B cell (primary cell): ENCODE results near the gene WDR46. TPM values are rescaled to one million over a fixed set of nuclear protein-coding genes. Genes with fewer than 3 reads are reported as not detected.
A peak's percentile ranks its signal among the peaks of the same experiment; 100 is the strongest.

ENCODE experiments used
- ATAC-seq: fragments of 200-7000 bp; cut with Tn5 transposase; one replicate; pipeline ENCODE4 v1.10.0; 2021; ENCODE audit warnings: low read depth, mild to moderate bottlenecking, moderate number of reproducible peaks, moderate library complexity
- CTCF ChIA-PET: fragments of 350-600 bp; sonication (Branson Sonifier 250); formaldehyde crosslinking; loops from one replicate; lab custom pipeline; 2021; ENCODE audit warnings: antibody characterized with exemption, inconsistent platforms; lab: Charles Lee
- POLR2A ChIA-PET: fragments of 350-600 bp; sonication (Branson Sonifier 250); formaldehyde crosslinking; loops from one replicate; lab custom pipeline; 2021; ENCODE audit warnings: antibody characterized with exemption; lab: Charles Lee
- DNase-seq: peaks from one replicate; pipeline ENCODE4 v3.0.0; 2013
- H2AFZ ChIP-seq: 2 replicates; pipeline ENCODE4 v1.6.1; 2012; ENCODE audit warnings: mild to moderate bottlenecking, low read depth, low read length; ENCODE audit not compliant: insufficient read depth, poor library complexity, severe bottlenecking
- H3K27ac ChIP-seq, 2 donors: 1 replicate in 1 of 2; 2 replicates in 1 of 2; pipeline ENCODE4 v1.5.1; 2012 to 2013; ENCODE audit warnings: low read length in 2 of 2, mild to moderate bottlenecking in 2 of 2, moderate library complexity in 1 of 2
- H3K27me3 ChIP-seq, 4 experiments: fragments of 200-600 bp in 1 of 4; sonication (generic) in 1 of 4; replicated peaks in 1 of 4; 1 replicate in 2 of 4; 2 replicates in 2 of 4; pipeline versions ENCODE4 v1.6.1 to v1.7.0; 2013 to 2016; ENCODE audit warnings: low read length in 3 of 4, mild to moderate bottlenecking in 2 of 4, mixed read lengths in 1 of 4, moderate library complexity in 1 of 4; ENCODE audit not compliant: insufficient read depth in 4 of 4, control insufficient read depth in 3 of 4; ENCODE audit errors: control extremely low read depth in 1 of 4
- H3K36me3 ChIP-seq, 2 experiments: replicated peaks in 1 of 2; 1 replicate in 1 of 2; 2 replicates in 1 of 2; pipeline versions ENCODE4 v1.6.1 to v1.7.1; 2013; ENCODE audit warnings: low read length in 1 of 2; ENCODE audit not compliant: insufficient read depth in 2 of 2, control insufficient read depth in 1 of 2; ENCODE audit errors: control extremely low read depth in 1 of 2, extremely low read depth in 1 of 2
- H3K4me1 ChIP-seq, 2 donors: fragments of 200-600 bp in 1 of 2; sonication (generic) in 1 of 2; 1 replicate in 1 of 2; 2 replicates in 1 of 2; pipeline versions ENCODE4 v1.5.1 to v1.6.1; 2013 to 2017; ENCODE audit warnings: low read length in 2 of 2; ENCODE audit not compliant: control insufficient read depth in 2 of 2, insufficient read depth in 2 of 2
- H3K4me2 ChIP-seq: replicated peaks from 2 replicates; pipeline ENCODE3; 2012; ENCODE audit warnings: mild to moderate bottlenecking, low read depth, low read length; ENCODE audit not compliant: poor library complexity, severe bottlenecking
- H3K4me3 ChIP-seq, 5 experiments: fragments of 200-600 bp in 1 of 5; sonication (generic) in 1 of 5; 1 replicate in 3 of 5; 2 replicates in 2 of 5; pipeline versions ENCODE4 v1.5.1 to v1.7.0; 2011 to 2016; ENCODE audit warnings: low read length in 4 of 5, mild to moderate bottlenecking in 4 of 5, low read depth in 2 of 5, control low read depth in 1 of 5, moderate library complexity in 1 of 5; ENCODE audit not compliant: insufficient read depth in 1 of 5; ENCODE audit errors: control extremely low read depth in 1 of 5, extremely low read depth in 1 of 5
- H3K79me2 ChIP-seq: fragments of 200-600 bp; sonication (generic); one replicate; pipeline ENCODE4 v1.6.0; 2016; ENCODE audit warnings: low read length; ENCODE audit not compliant: control insufficient read depth, insufficient read depth
- H3K9ac ChIP-seq: fragments of 200-600 bp; sonication (generic); 2 replicates; pipeline ENCODE4 v1.6.1; 2017; ENCODE audit warnings: mild to moderate bottlenecking, low read length, moderate library complexity
- H3K9me3 ChIP-seq, 3 donors: one replicate each; pipeline versions ENCODE4 v1.6.1 to v1.7.1; 2013; ENCODE audit warnings: low read length in 2 of 3; ENCODE audit not compliant: control insufficient read depth in 2 of 3, insufficient read depth in 1 of 3; ENCODE audit errors: control extremely low read depth in 1 of 3
- H4K20me1 ChIP-seq: 2 replicates; pipeline ENCODE4 v1.6.0; 2012; ENCODE audit warnings: mild to moderate bottlenecking, low read length; ENCODE audit not compliant: insufficient read depth, control insufficient read depth, poor library complexity, severe bottlenecking
- H3K27ac Mint-ChIP-seq: one replicate; pipeline ENCODE4 v1.8.0; 2021; ENCODE audit warnings: mixed read lengths
- H3K27me3 Mint-ChIP-seq: one replicate; pipeline ENCODE4 v1.8.0; 2021; ENCODE audit warnings: mixed read lengths
- H3K4me1 Mint-ChIP-seq: one replicate; pipeline ENCODE4 v1.8.0; 2021; ENCODE audit warnings: mixed read lengths
- H3K4me3 Mint-ChIP-seq: one replicate; pipeline ENCODE4 v1.8.0; 2021; ENCODE audit warnings: mixed read lengths
- H3K9me3 Mint-ChIP-seq: one replicate; pipeline ENCODE4 v1.8.0; 2022; ENCODE audit warnings: mixed read lengths; ENCODE audit not compliant: insufficient read depth
- CTCF ChIP-seq: fragments of 200-600 bp; IDR thresholded peaks from one replicate; pipeline ENCODE4 v1.8.0; 2022; ENCODE audit warnings: antibody characterized with exemption, mild to moderate bottlenecking
- EZH2 ChIP-seq: IDR thresholded peaks from 2 replicates; pipeline ENCODE4 v1.6.1; 2012; ENCODE audit warnings: borderline replicate concordance, low read depth, mild to moderate bottlenecking, moderate library complexity, low read length; ENCODE audit not compliant: insufficient read depth, poor library complexity, severe bottlenecking
- WGBS: methylation state at CpG from one replicate; pipeline ENCODE4 v1.1.5; 2013; ENCODE audit warnings: missing lambda C conversion rate; ENCODE audit not compliant: insufficient coverage; 5-methylcytosine and 5-hydroxymethylcytosine counted together
- intact Hi-C: fragments of 100-400 bp; cut with micrococcal nuclease; formaldehyde crosslinking; loops from one replicate; pipeline ENCODE4 v1.10.0; 2022
- polyA plus RNA-seq: library from polyadenylated mRNA; depleted of rRNA; stranded (reverse); fragments of >200 nt; gene quantifications from 2 replicates; pipeline ENCODE4 v1.2.3, GENCODE V29; 2012
- total RNA-seq, 2 donors: library from RNA; stranded (reverse); fragments of 120-200 nt in 1 of 2; gene quantifications; 1 replicate in 1 of 2; 2 replicates in 1 of 2; pipeline versions ENCODE4 v1.2.3 to v1.2.4, GENCODE V29; 2013 to 2022

WDR46 gene
- total and polyA plus RNA-seq, 2 donors (not counting 1 experiment from before 2014, with no cell fraction given): 60.1 to 77.2 TPM

GRCh38 chr6:33273129-33273923 is 15.7 kb downstream of the WDR46 start:
- Histone ChIP-seq H3K4me3 (peak overlapping the region in 2 of 5 experiments; percentile 86 to 95), H2AFZ (no peak overlapping the region), H3K4me2 (peak overlapping the region; percentile 90), H3K4me1 (peaks cover 55 to 66% of the 10 kb centered on the region in 2 donors), H3K9me3 (no peaks in the 10 kb centered on the region), H3K27me3 (no peaks in the 10 kb centered on the region), H3K79me2 (peaks cover 64% of the 10 kb centered on the region), H3K27ac (peak overlapping the region; percentile 89 to 94), H4K20me1 (peaks cover 22% of the 10 kb centered on the region), H3K36me3 (peaks cover 8 to 44% of the 10 kb centered on the region in 2 experiments), H3K9ac (peak overlapping the region; percentile 93)
- 48% methylated on average over 3 of the region's 11 CpGs for WGBS
- intact Hi-C loops: loop anchor here (5.0 kb wide), 1 partner anchor 309 kb away; the partner anchor contains the start of gene BAK1
- Mint-ChIP-seq H3K9me3 (no peaks in the 10 kb centered on the region), H3K27me3 (no peaks in the 10 kb centered on the region), H3K4me1 (peaks cover 74% of the 10 kb centered on the region), H3K27ac (peak overlapping the region; percentile 99), H3K4me3 (peak overlapping the region; percentile 94)
- DNase-seq (no peak), ATAC-seq (no peak)
- POLR2A ChIA-PET: interaction anchor here (1.5 kb wide), 1 partner anchor 11 kb away, joined by 5 read pairs; no protein-coding TSS in a partner anchor
- CTCF ChIA-PET: interaction anchor here (1.6 kb wide), 1 partner anchor 72 kb away, joined by 6 read pairs; no protein-coding TSS in a partner anchor
- no peak for TF ChIP-seq CTCF
- TF ChIP-seq EZH2: no peak
